H9 (cell line): ENCODE measurements around the gene TRAF2. TPM values are rescaled to one million over a fixed set of nuclear protein-coding genes. Genes with fewer than 3 reads are reported as not detected.

Experiments used
- DNase-seq: peaks from one replicate; pipeline ENCODE4 v3.0.0-alpha.2; 2017
- H2AFZ ChIP-seq: one replicate; pipeline ENCODE4 v1.6.1; 2013; ENCODE audit warnings: mild to moderate bottlenecking, low read length, control low read depth, moderate library complexity
- H2AK5ac ChIP-seq: 2 replicates; pipeline ENCODE4 v1.6.1; 2013; ENCODE audit warnings: low read length, control low read depth, mixed read lengths; ENCODE audit not compliant: insufficient read length
- H2BK120ac ChIP-seq: one replicate; pipeline ENCODE4 v1.6.1; 2013; ENCODE audit warnings: low read depth, mild to moderate bottlenecking, low read length, control low read depth, inconsistent platforms; ENCODE audit not compliant: poor library complexity, severe bottlenecking
- H2BK12ac ChIP-seq: 2 replicates; pipeline ENCODE4 v1.6.1; 2013; ENCODE audit warnings: low read length, control low read depth, mixed read lengths, low read depth; ENCODE audit not compliant: insufficient read length
- H2BK15ac ChIP-seq: 2 replicates; pipeline ENCODE4 v1.6.1; 2013; ENCODE audit warnings: low read depth, low read length, control low read depth
- H2BK20ac ChIP-seq: one replicate; pipeline ENCODE4 v1.6.1; 2013; ENCODE audit warnings: low read depth, mild to moderate bottlenecking, low read length, control low read depth, inconsistent platforms; ENCODE audit not compliant: poor library complexity, severe bottlenecking
- H2BK5ac ChIP-seq: 2 replicates; pipeline ENCODE4 v1.6.1; 2013; ENCODE audit warnings: low read length, control low read depth, mixed read lengths; ENCODE audit not compliant: insufficient read length
- H3K14ac ChIP-seq: 2 replicates; pipeline ENCODE4 v1.6.1; 2013; ENCODE audit warnings: low read length, control low read depth; ENCODE audit not compliant: insufficient read depth
- H3K18ac ChIP-seq: 2 replicates; pipeline ENCODE4 v1.6.1; 2013; ENCODE audit warnings: low read depth, mild to moderate bottlenecking, mixed read lengths, low read length, control low read depth; ENCODE audit not compliant: insufficient read length
- H3K23ac ChIP-seq: 2 replicates; pipeline ENCODE4 v1.6.1; 2013; ENCODE audit warnings: low read length, control low read depth, mixed read lengths, low read depth; ENCODE audit not compliant: insufficient read length
- H3K23me2 ChIP-seq: 2 replicates; pipeline ENCODE4 v1.6.1; 2013; ENCODE audit warnings: low read depth, mild to moderate bottlenecking, mixed read lengths, low read length, control low read depth; ENCODE audit not compliant: insufficient read length, poor library complexity, severe bottlenecking
- H3K27ac ChIP-seq: 2 replicates; pipeline ENCODE4 v1.5.1; 2013; ENCODE audit warnings: low read length, control low read depth, mixed read lengths, low read depth; ENCODE audit not compliant: insufficient read length
- H3K27me3 ChIP-seq: 2 replicates; pipeline ENCODE4 v1.6.1; 2013; ENCODE audit warnings: low read length, control low read depth, inconsistent platforms; ENCODE audit not compliant: insufficient read depth
- H3K4ac ChIP-seq: 2 replicates; pipeline ENCODE4 v1.6.1; 2013; ENCODE audit warnings: low read depth, mild to moderate bottlenecking, control low read depth, inconsistent platforms, low read length, moderate library complexity
- H3K4me1 ChIP-seq: 2 replicates; pipeline ENCODE4 v1.6.1; 2013; ENCODE audit warnings: low read length, control low read depth, inconsistent platforms; ENCODE audit not compliant: insufficient read depth
- H3K4me2 ChIP-seq: 2 replicates; pipeline ENCODE4 v1.6.1; 2013; ENCODE audit warnings: low read length, control low read depth, mixed read lengths; ENCODE audit not compliant: insufficient read length, insufficient read depth
- H3K56ac ChIP-seq: 2 replicates; pipeline ENCODE4 v1.6.1; 2013; ENCODE audit warnings: low read depth, mild to moderate bottlenecking, mixed read lengths, low read length, control low read depth; ENCODE audit not compliant: insufficient read length
- H3K79me1 ChIP-seq: 2 replicates; pipeline ENCODE4 v1.6.1; 2013; ENCODE audit warnings: low read depth, mild to moderate bottlenecking, moderate library complexity, low read length, control low read depth, inconsistent platforms; ENCODE audit not compliant: insufficient read depth, poor library complexity, severe bottlenecking
- H3K79me2 ChIP-seq: 2 replicates; pipeline ENCODE4 v1.6.1; 2013; ENCODE audit warnings: low read length, control low read depth, inconsistent platforms; ENCODE audit not compliant: insufficient read depth
- H3K9ac ChIP-seq: 2 replicates; pipeline ENCODE4 v1.6.1; 2013; ENCODE audit warnings: low read length, control low read depth, mixed read lengths; ENCODE audit not compliant: insufficient read length; ENCODE audit errors: extremely low read depth
- H3K9me3 ChIP-seq: one replicate; pipeline ENCODE4 v1.6.1; 2013; ENCODE audit warnings: low read depth, low read length, inconsistent platforms; ENCODE audit not compliant: control insufficient read depth
- H3T11ph ChIP-seq: one replicate; pipeline ENCODE4 v1.6.1; 2013; ENCODE audit warnings: mild to moderate bottlenecking, low read length, control low read depth, inconsistent platforms
- H4K20me1 ChIP-seq: one replicate; pipeline ENCODE4 v1.6.1; 2013; ENCODE audit not compliant: control insufficient read depth, insufficient read length, insufficient read depth
- H4K5ac ChIP-seq: 2 replicates; pipeline ENCODE4 v1.6.1; 2013; ENCODE audit warnings: low read depth, mild to moderate bottlenecking, mixed read lengths, low read length, control low read depth; ENCODE audit not compliant: insufficient read length
- H4K8ac ChIP-seq: replicated peaks from 2 replicates; pipeline ENCODE4 v1.6.1; 2013; ENCODE audit warnings: low read length, control low read depth, mixed read lengths, low read depth; ENCODE audit not compliant: insufficient read length
- H4K91ac ChIP-seq: 2 replicates; pipeline ENCODE4 v1.6.1; 2013; ENCODE audit warnings: low read depth, mild to moderate bottlenecking, moderate library complexity, mixed read lengths, low read length, control low read depth; ENCODE audit not compliant: insufficient read length
- H3K27ac Mint-ChIP-seq, 3 experiments: 2 replicates in 2 of 3; 3 replicates in 1 of 3; pipeline ENCODE4 v1.8.0; 2020 to 2021; ENCODE audit warnings: mixed read lengths in 3 of 3, mild to moderate bottlenecking in 1 of 3, moderate library complexity in 1 of 3
- H3K27me3 Mint-ChIP-seq: 2 replicates; pipeline ENCODE4 v1.8.0; 2021; ENCODE audit warnings: low read depth, mild to moderate bottlenecking, moderate library complexity, mixed read lengths
- H3K36me3 Mint-ChIP-seq, 3 experiments: 2 replicates in 2 of 3; 3 replicates in 1 of 3; pipeline ENCODE4 v1.8.0; 2020 to 2021; ENCODE audit warnings: low read depth in 3 of 3, mixed read lengths in 3 of 3; ENCODE audit not compliant: insufficient read depth in 1 of 3
- H3K4me1 Mint-ChIP-seq, 2 experiments: 2 replicates each; pipeline ENCODE4 v1.8.0; 2020; ENCODE audit warnings: mixed read lengths in 2 of 2
- H3K4me3 Mint-ChIP-seq, 2 experiments: 2 replicates in 1 of 2; 3 replicates in 1 of 2; pipeline ENCODE4 v1.8.0; 2020 to 2021; ENCODE audit warnings: mild to moderate bottlenecking in 2 of 2, mixed read lengths in 2 of 2, moderate library complexity in 1 of 2
- H3K9me3 Mint-ChIP-seq, 2 experiments: 2 replicates in 1 of 2; 3 replicates in 1 of 2; pipeline ENCODE4 v1.8.0; 2020; ENCODE audit warnings: mild to moderate bottlenecking in 2 of 2, mixed read lengths in 2 of 2, moderate library complexity in 1 of 2
- WGBS: extraction: QIAGEN DNeasy Blood & Tissue Kit; methylation state at CpG from one replicate; pipeline ENCODE4 v1.1.7; 2013; ENCODE audit warnings: missing lambda C conversion rate, low lambda C conversion rate, mixed read lengths; ENCODE audit not compliant: insufficient read length; ENCODE audit errors: extremely low coverage; 5-methylcytosine and 5-hydroxymethylcytosine counted together
- total RNA-seq: library from RNA; stranded (reverse); gene quantifications from 2 replicates; pipeline ENCODE4 v1.2.1, GENCODE V29; 2021
- TF ChIP-seq, protein P1 (sequence below): fragments of 200-600 bp; sonication (generic); conservative IDR thresholded peaks from 3 replicates; pipeline ENCODE4 v1.8.0; 2021; ENCODE audit warnings: antibody characterized with exemption, mild to moderate bottlenecking

Gene TRAF2
- total RNA-seq, 1 experiment from 2014 or later, result 48.8 TPM

GRCh38 chr9:136854113-136854841 is 32.0 kb upstream of the TRAF2 start:
- no peak overlapping the region for H2BK15ac ChIP-seq
- no peaks in the 10 kb centered on the region for H3K79me1 ChIP-seq
- no peak overlapping the region for H3K56ac ChIP-seq
- H3K79me2 ChIP-seq, result no peaks in the 10 kb centered on the region
- H2AFZ ChIP-seq, result no peak overlapping the region
- no peaks in the 10 kb centered on the region for H3K23me2 ChIP-seq
- H3K27ac ChIP-seq, result no peak overlapping the region
- H3K4me1 ChIP-seq, result no peaks in the 10 kb centered on the region
- no peak overlapping the region for H2BK5ac ChIP-seq
- TF ChIP-seq, protein P1, sequence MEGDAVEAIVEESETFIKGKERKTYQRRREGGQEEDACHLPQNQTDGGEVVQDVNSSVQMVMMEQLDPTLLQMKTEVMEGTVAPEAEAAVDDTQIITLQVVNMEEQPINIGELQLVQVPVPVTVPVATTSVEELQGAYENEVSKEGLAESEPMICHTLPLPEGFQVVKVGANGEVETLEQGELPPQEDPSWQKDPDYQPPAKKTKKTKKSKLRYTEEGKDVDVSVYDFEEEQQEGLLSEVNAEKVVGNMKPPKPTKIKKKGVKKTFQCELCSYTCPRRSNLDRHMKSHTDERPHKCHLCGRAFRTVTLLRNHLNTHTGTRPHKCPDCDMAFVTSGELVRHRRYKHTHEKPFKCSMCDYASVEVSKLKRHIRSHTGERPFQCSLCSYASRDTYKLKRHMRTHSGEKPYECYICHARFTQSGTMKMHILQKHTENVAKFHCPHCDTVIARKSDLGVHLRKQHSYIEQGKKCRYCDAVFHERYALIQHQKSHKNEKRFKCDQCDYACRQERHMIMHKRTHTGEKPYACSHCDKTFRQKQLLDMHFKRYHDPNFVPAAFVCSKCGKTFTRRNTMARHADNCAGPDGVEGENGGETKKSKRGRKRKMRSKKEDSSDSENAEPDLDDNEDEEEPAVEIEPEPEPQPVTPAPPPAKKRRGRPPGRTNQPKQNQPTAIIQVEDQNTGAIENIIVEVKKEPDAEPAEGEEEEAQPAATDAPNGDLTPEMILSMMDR, result no peak
- H3T11ph ChIP-seq, result no peak overlapping the region
- H2BK20ac ChIP-seq, result no peak overlapping the region
- no peak for DNase-seq
- H2AK5ac ChIP-seq, result no peak overlapping the region
- no peaks in the 10 kb centered on the region for H3K9me3 Mint-ChIP-seq
- H4K8ac ChIP-seq, result no peak overlapping the region
- no peak overlapping the region for H3K18ac ChIP-seq
- no peak overlapping the region for H2BK120ac ChIP-seq
- no peak overlapping the region for H3K4ac ChIP-seq
- no peak overlapping the region for H3K23ac ChIP-seq
- H3K27me3 ChIP-seq, result no peaks in the 10 kb centered on the region
- H3K36me3 Mint-ChIP-seq, result peaks cover 0 to 12% (median 10%) of the 10 kb centered on the region in 3 experiments; a peak in 4 of 7 replicates
- H3K27ac Mint-ChIP-seq, result 0 out of 7 replicates have a peak overlapping the region, but pooled peaks of 1 of the 3 experiments have one; percentile 53
- no CpG with 5 or more reads among the region's 30 CpGs for WGBS
- H4K91ac ChIP-seq, result no peak overlapping the region
- H3K14ac ChIP-seq, result no peak overlapping the region; the same call in 1 of the 2 replicates
- H3K4me3 Mint-ChIP-seq, result no peak overlapping the region
- H3K9ac ChIP-seq, result no peak overlapping the region
- H3K27me3 Mint-ChIP-seq, result peaks cover 1% of the 10 kb centered on the region
- H2BK12ac ChIP-seq, result no peak overlapping the region
- H3K9me3 ChIP-seq, result no peaks in the 10 kb centered on the region
- no peak overlapping the region for H3K4me2 ChIP-seq
- no peak overlapping the region for H4K5ac ChIP-seq
- H3K4me1 Mint-ChIP-seq, result peaks cover 2 to 5% of the 10 kb centered on the region in 2 experiments; a peak in 3 of 4 replicates
- H4K20me1 ChIP-seq, result no peaks in the 10 kb centered on the region
